BE2C (cell line): ENCODE results near the gene ST6GALNAC2.

Source experiments
- DNase-seq: peaks from one replicate; pipeline ENCODE4 v3.0.0-alpha.2; 2020
- H3K27me3 ChIP-seq: fragments of 250-450 bp; sonication (Bioruptor Pico); 2 replicates; pipeline ENCODE4 v1.5.1; 2020; ENCODE audit warnings: mild to moderate bottlenecking
- H3K36me3 ChIP-seq: fragments of 250-450 bp; sonication (Bioruptor Pico); 2 replicates; pipeline ENCODE4 v1.5.1; 2020; ENCODE audit warnings: mild to moderate bottlenecking
- H3K4me1 ChIP-seq: fragments of 250-450 bp; sonication (Bioruptor Pico); 2 replicates; pipeline ENCODE4 v1.5.1; 2020
- H3K4me3 ChIP-seq: 2 replicates; pipeline ENCODE4 v1.5.1; 2011; ENCODE audit warnings: low read depth, low read length
- H3K9me3 ChIP-seq: fragments of 250-450 bp; sonication (Bioruptor Pico); 2 replicates; pipeline ENCODE4 v1.5.1; 2020
- CTCF ChIP-seq: IDR thresholded peaks from 2 replicates; pipeline ENCODE4 v1.5.1; 2012; ENCODE audit warnings: mild to moderate bottlenecking, low read depth, low read length

Gene ST6GALNAC2

GRCh38 chr17:76581515-76581914, 4.1 kb downstream of the ST6GALNAC2 start:
- Histone ChIP-seq H3K9me3 (no peaks in the 10 kb centered on the region), H3K4me3 (no peak overlapping the region), H3K4me1 (no peaks in the 10 kb centered on the region), H3K27me3 (peaks cover 22% of the 10 kb centered on the region), H3K36me3 (no peaks in the 10 kb centered on the region)
- no peak for TF ChIP-seq CTCF
- no peak for DNase-seq

- Histone ChIP-seq H3K27me3 (peaks cover 1% of the 10 kb centered on the region), H3K4me1 (no peaks in the 10 kb centered on the region), H3K9me3 (no peaks in the 10 kb centered on the region), H3K36me3 (no peaks in the 10 kb centered on the region), H3K4me3 (no peak overlapping the region)
- no peak for DNase-seq
- TF ChIP-seq CTCF = no peak
These were observed 6.4 kb downstream of the ST6GALNAC2 start for GRCh38 chr17:76579281-76579680.

GRCh38 chr17:76578376-76578775, 7.3 kb downstream of the ST6GALNAC2 start:
- Histone ChIP-seq H3K4me1 (no peaks in the 10 kb centered on the region), H3K27me3 (no peaks in the 10 kb centered on the region), H3K36me3 (no peaks in the 10 kb centered on the region), H3K9me3 (no peaks in the 10 kb centered on the region), H3K4me3 (no peak overlapping the region)
- DNase-seq = no peak
- no peak for TF ChIP-seq CTCF

- Histone ChIP-seq H3K4me3 (no peak overlapping the region), H3K9me3 (no peaks in the 10 kb centered on the region), H3K36me3 (no peaks in the 10 kb centered on the region), H3K4me1 (no peaks in the 10 kb centered on the region), H3K27me3 (no peaks in the 10 kb centered on the region)
- TF ChIP-seq CTCF = no peak
- no peak for DNase-seq
These were observed 7.8 kb downstream of the ST6GALNAC2 start for GRCh38 chr17:76577876-76578275.

- TF ChIP-seq CTCF = no peak
- Histone ChIP-seq H3K4me3 (no peak overlapping the region), H3K4me1 (no peaks in the 10 kb centered on the region), H3K9me3 (no peaks in the 10 kb centered on the region), H3K36me3 (no peaks in the 10 kb centered on the region), H3K27me3 (no peaks in the 10 kb centered on the region)
- no peak for DNase-seq
These were observed 9.5 kb downstream of the ST6GALNAC2 start for GRCh38 chr17:76576189-76576588.

- Histone ChIP-seq H3K4me1 (no peaks in the 10 kb centered on the region), H3K27me3 (no peaks in the 10 kb centered on the region), H3K4me3 (no peak overlapping the region), H3K9me3 (no peaks in the 10 kb centered on the region), H3K36me3 (no peaks in the 10 kb centered on the region)
- no peak for DNase-seq
- no peak for TF ChIP-seq CTCF
These were observed 10.1 kb downstream of the ST6GALNAC2 start for GRCh38 chr17:76575570-76575969.
